T-cell (primary cell): ENCODE measurements around the gene NTM. TPM values are rescaled to one million over a fixed set of nuclear protein-coding genes. Genes with fewer than 3 reads are reported as not detected.

Experiments used
- ATAC-seq, 4 experiments: fragments of 200-7000 bp in 3 of 4; fragments of 150-1000 bp in 1 of 4; cut with Tn5 transposase; replicated peaks in 1 of 4; 1 replicate in 3 of 4; 2 replicates in 1 of 4; pipeline ENCODE4 v1.10.0; 2021; ENCODE audit warnings: moderate library complexity in 3 of 4, mild to moderate bottlenecking in 2 of 4, moderate number of reproducible peaks in 1 of 4
- CTCF ChIA-PET, 2 donors: fragments of 300-600 bp; sonication (Branson Sonifier 250); formaldehyde crosslinking; loops; one replicate each; lab custom pipeline; 2022; ENCODE audit warnings: antibody characterized with exemption in 2 of 2; lab: Charles Lee
- POLR2A ChIA-PET, 2 donors: fragments of 300-600 bp; sonication (Branson Sonifier 250); formaldehyde crosslinking; loops; one replicate each; lab custom pipeline; 2022; ENCODE audit warnings: antibody characterized with exemption in 2 of 2; lab: Charles Lee
- DNase-seq, 35 experiments: peaks; one replicate each; pipeline versions ENCODE4 v3.0.0 to v3.0.0-alpha.2; 2013 to 2023
- H3K27ac ChIP-seq: one replicate; pipeline ENCODE4 v1.5.1; 2013; ENCODE audit warnings: low read length
- H3K27me3 ChIP-seq, 2 experiments: replicated peaks in 1 of 2; 1 replicate in 1 of 2; 2 replicates in 1 of 2; pipeline versions ENCODE4 v1.6.1 to v1.7.0; 2013; ENCODE audit warnings: low read length in 1 of 2, mixed read lengths in 1 of 2; ENCODE audit not compliant: control insufficient read depth in 2 of 2, insufficient read depth in 2 of 2; ENCODE audit errors: extremely low read depth in 1 of 2
- H3K36me3 ChIP-seq, 2 donors: 1 replicate in 1 of 2; 2 replicates in 1 of 2; pipeline versions ENCODE4 v1.6.1 to v1.7.0; 2013; ENCODE audit warnings: low read length in 1 of 2; ENCODE audit not compliant: control insufficient read depth in 2 of 2, insufficient read depth in 1 of 2; ENCODE audit errors: extremely low read depth in 1 of 2
- H3K4me1 ChIP-seq, 2 experiments: 1 replicate in 1 of 2; 2 replicates in 1 of 2; pipeline versions ENCODE4 v1.6.1 to v1.7.0; 2013; ENCODE audit warnings: low read length in 2 of 2, mixed read lengths in 1 of 2; ENCODE audit not compliant: insufficient read depth in 2 of 2, control insufficient read depth in 1 of 2; ENCODE audit errors: extremely low read depth in 1 of 2
- H3K4me3 ChIP-seq, 2 donors: 1 replicate in 1 of 2; 2 replicates in 1 of 2; pipeline versions ENCODE4 v1.5.1 to v1.7.0; 2013; ENCODE audit warnings: mild to moderate bottlenecking in 2 of 2, low read length in 1 of 2, moderate library complexity in 1 of 2; ENCODE audit not compliant: control insufficient read depth in 1 of 2; ENCODE audit errors: extremely low read depth in 1 of 2
- H3K9me3 ChIP-seq: 2 replicates; pipeline ENCODE4 v1.7.0; 2013
- H3K27ac Mint-ChIP-seq, 2 donors: one replicate each; pipeline ENCODE4 v1.8.0; 2020 to 2021; ENCODE audit warnings: mild to moderate bottlenecking in 2 of 2, mixed read lengths in 2 of 2
- H3K27me3 Mint-ChIP-seq, 2 donors: one replicate each; pipeline ENCODE4 v1.8.0; 2021 to 2022; ENCODE audit warnings: mixed read lengths in 2 of 2
- H3K36me3 Mint-ChIP-seq: one replicate; pipeline ENCODE4 v1.8.0; 2021; ENCODE audit warnings: mixed read lengths
- H3K4me1 Mint-ChIP-seq, 3 donors: one replicate each; pipeline ENCODE4 v1.8.0; 2020 to 2022; ENCODE audit warnings: mixed read lengths in 3 of 3, mild to moderate bottlenecking in 1 of 3
- H3K4me3 Mint-ChIP-seq, 3 donors: one replicate each; pipeline ENCODE4 v1.8.0; 2020 to 2022; ENCODE audit warnings: mild to moderate bottlenecking in 3 of 3, mixed read lengths in 3 of 3, moderate library complexity in 3 of 3
- H3K9me3 Mint-ChIP-seq, 3 donors: one replicate each; pipeline ENCODE4 v1.8.0; 2020 to 2022; ENCODE audit warnings: mixed read lengths in 3 of 3
- WGBS: methylation state at CpG from one replicate; pipeline ENCODE4 v1.1.5; 2013; ENCODE audit warnings: missing lambda C conversion rate; ENCODE audit not compliant: insufficient coverage; 5-methylcytosine and 5-hydroxymethylcytosine counted together
- total RNA-seq, 35 experiments: library from RNA in 6 of 35; stranded (reverse) in 6 of 35; fragments of 120-200 nt in 1 of 35; gene quantifications; one replicate each; pipeline versions ENCODE4 v1.2.1 to v1.2.4 and lab custom pipeline; 2013 to 2026

NTM gene
- total RNA-seq, 5 donors from 2014 or later (not counting 1 experiment from before 2014, with no cell fraction given) = not detected

- Mint-ChIP-seq H3K4me1 (no peaks in the 10 kb centered on the region), H3K4me3 (no peak overlapping the region), H3K9me3 (peaks cover 0 to 4% (median 0%) of the 10 kb centered on the region in 3 donors), H3K27me3 (peaks cover 0 to 3% of the 10 kb centered on the region in 2 donors), H3K36me3 (no peaks in the 10 kb centered on the region), H3K27ac (no peak overlapping the region)
- Histone ChIP-seq H3K9me3 (no peaks in the 10 kb centered on the region), H3K4me3 (no peak overlapping the region), H3K27me3 (no peaks in the 10 kb centered on the region), H3K27ac (no peak overlapping the region), H3K36me3 (no peaks in the 10 kb centered on the region), H3K4me1 (no peaks in the 10 kb centered on the region)
- ATAC-seq (no peak), DNase-seq (no peak)
- ChIA-PET POLR2A (no interaction called here), CTCF (no interaction called here)
- 91% methylated on average over 4 of the region's 6 CpGs for WGBS
Observed at GRCh38 chr11:132118661-132119060, 748.2 kb downstream of the NTM start.

- no peak for ATAC-seq
- POLR2A ChIA-PET = no interaction called here
- H3K4me3 ChIP-seq = no peak overlapping the region
- Mint-ChIP-seq H3K4me3 (no peak overlapping the region), H3K36me3 (no peaks in the 10 kb centered on the region), H3K9me3 (peaks cover 0 to 4% (median 0%) of the 10 kb centered on the region in 3 donors), H3K4me1 (no peaks in the 10 kb centered on the region), H3K27me3 (peaks cover 0 to 3% of the 10 kb centered on the region in 2 donors), H3K27ac (no peak overlapping the region)
- WGBS = 74% methylated on average over 4 of the region's 4 CpGs
- CTCF ChIA-PET = no interaction called here
- no peak overlapping the region for H3K27ac ChIP-seq
- no peak for DNase-seq
- no peaks in the 10 kb centered on the region for H3K4me1 ChIP-seq
- no peaks in the 10 kb centered on the region for H3K36me3 ChIP-seq
- H3K27me3 ChIP-seq = no peaks in the 10 kb centered on the region
- no peaks in the 10 kb centered on the region for H3K9me3 ChIP-seq
Observed at GRCh38 chr11:132119573-132119972, 749.2 kb downstream of the NTM start.

- H3K4me3 Mint-ChIP-seq = no peak overlapping the region
- H3K27me3 Mint-ChIP-seq = peaks cover 0 to 3% of the 10 kb centered on the region in 2 donors
- Histone ChIP-seq H3K36me3 (no peaks in the 10 kb centered on the region), H3K9me3 (no peaks in the 10 kb centered on the region), H3K4me1 (peaks cover 0 to 8% of the 10 kb centered on the region in 2 experiments), H3K4me3 (no peak overlapping the region), H3K27me3 (peaks cover 0 to 5% of the 10 kb centered on the region in 2 experiments), H3K27ac (no peak overlapping the region)
- no peak for DNase-seq
- H3K9me3 Mint-ChIP-seq = peaks cover 0 to 4% (median 0%) of the 10 kb centered on the region in 3 donors
- H3K4me1 Mint-ChIP-seq = no peaks in the 10 kb centered on the region
- no peak overlapping the region for H3K27ac Mint-ChIP-seq
- ChIA-PET CTCF (interaction anchor here in 1 of 2 donors (0.6 kb wide), 1 partner anchor 511 kb away, joined by 3 read pairs; no protein-coding TSS in a partner anchor), POLR2A (interaction anchor here in 1 of 2 donors (0.6 kb wide), 1 partner anchor 28 kb away, joined by 3 read pairs; no protein-coding TSS in a partner anchor)
- no peak for ATAC-seq
- H3K36me3 Mint-ChIP-seq = no peaks in the 10 kb centered on the region
- 80% methylated on average over 3 of the region's 4 CpGs for WGBS
Observed at GRCh38 chr11:132122735-132123134, 752.3 kb downstream of the NTM start.

- Histone ChIP-seq H3K9me3 (no peaks in the 10 kb centered on the region), H3K4me3 (no peak overlapping the region), H3K4me1 (peaks cover 0 to 8% of the 10 kb centered on the region in 2 experiments), H3K27ac (no peak overlapping the region), H3K27me3 (peaks cover 0 to 7% of the 10 kb centered on the region in 2 experiments), H3K36me3 (no peaks in the 10 kb centered on the region)
- CTCF ChIA-PET = no interaction called here
- Mint-ChIP-seq H3K4me1 (no peaks in the 10 kb centered on the region), H3K4me3 (no peak overlapping the region), H3K27ac (no peak overlapping the region), H3K9me3 (peaks cover 0 to 4% (median 0%) of the 10 kb centered on the region in 3 donors), H3K27me3 (peaks cover 0 to 3% of the 10 kb centered on the region in 2 donors), H3K36me3 (no peaks in the 10 kb centered on the region)
- 84% methylated on average over 9 of the region's 10 CpGs for WGBS
- DNase-seq = no peak
- POLR2A ChIA-PET = no interaction called here
- ATAC-seq = no peak
Observed at GRCh38 chr11:132123449-132123848, 753.0 kb downstream of the NTM start.

GRCh38 chr11:132123854-132124835 is 753.7 kb downstream of the NTM start:
- Mint-ChIP-seq H3K9me3 (peaks cover 0 to 4% (median 0%) of the 10 kb centered on the region in 3 donors), H3K4me3 (no peak overlapping the region), H3K36me3 (no peaks in the 10 kb centered on the region), H3K27ac (no peak overlapping the region), H3K4me1 (no peaks in the 10 kb centered on the region), H3K27me3 (peaks cover 0 to 3% of the 10 kb centered on the region in 2 donors)
- ChIA-PET POLR2A (no interaction called here), CTCF (no interaction called here)
- peaks cover 0 to 7% of the 10 kb centered on the region in 2 experiments for H3K27me3 ChIP-seq
- H3K4me3 ChIP-seq = no peak overlapping the region
- H3K36me3 ChIP-seq = no peaks in the 10 kb centered on the region
- DNase-seq = no peak
- no peaks in the 10 kb centered on the region for H3K9me3 ChIP-seq
- H3K27ac ChIP-seq = no peak overlapping the region
- WGBS = 56% methylated on average over 7 of the region's 21 CpGs
- H3K4me1 ChIP-seq = peaks cover 0 to 8% of the 10 kb centered on the region in 2 experiments
- no peak for ATAC-seq

GRCh38 chr11:132125988-132126871 is 755.8 kb downstream of the NTM start:
- peak in 3 of 35 experiments; percentile 3 to 13 (median 3) for DNase-seq
- CTCF ChIA-PET = no interaction called here

More at GRCh38 chr11:132125988-132126871, 755.8 kb downstream of the NTM start:
- no peaks in the 10 kb centered on the region for H3K36me3 ChIP-seq
- Mint-ChIP-seq H3K4me1 (no peaks in the 10 kb centered on the region), H3K4me3 (no peak overlapping the region), H3K36me3 (no peaks in the 10 kb centered on the region), H3K27ac (no peak overlapping the region), H3K9me3 (peaks cover 0 to 4% (median 0%) of the 10 kb centered on the region in 3 donors), H3K27me3 (peaks cover 0 to 3% of the 10 kb centered on the region in 2 donors)
- H3K9me3 ChIP-seq = no peaks in the 10 kb centered on the region
- H3K4me1 ChIP-seq = peaks cover 0 to 8% of the 10 kb centered on the region in 2 experiments
- 20% methylated on average over 11 of the region's 22 CpGs for WGBS
- no peak for ATAC-seq
- peak overlapping the region in 1 of 2 donors; percentile 27 for H3K4me3 ChIP-seq
- POLR2A ChIA-PET = no interaction called here
- no peak overlapping the region for H3K27ac ChIP-seq
- peaks cover 0 to 7% of the 10 kb centered on the region in 2 experiments for H3K27me3 ChIP-seq
